Bronchial epithelial cell (primary cell): ENCODE data around the gene FGGY. TPM values are rescaled to one million over a fixed set of nuclear protein-coding genes. Genes with fewer than 3 reads are reported as not detected.

ENCODE experiments used
- DNase-seq: peaks from one replicate; pipeline ENCODE4 v3.0.0-alpha.2; 2010; ENCODE audit warnings: low read depth
- FAIRE-seq: peaks from 2 replicates; lab custom pipeline; 2011; peaks lifted over from hg19 to GRCh38; lab: Jason Lieb, UNC
- H3K27me3 ChIP-seq: 2 replicates; pipeline ENCODE4 v1.5.1; 2011; ENCODE audit warnings: low read length; ENCODE audit not compliant: control insufficient read depth, insufficient read depth
- H3K36me3 ChIP-seq: 2 replicates; pipeline ENCODE4 v1.5.1; 2011; ENCODE audit warnings: low read length; ENCODE audit not compliant: control insufficient read depth, insufficient read depth
- H3K4me3 ChIP-seq: 2 replicates; pipeline ENCODE4 v1.5.1; 2011; ENCODE audit warnings: mild to moderate bottlenecking, low read depth, low read length, control low read depth
- total RNA-seq: library from RNA; depleted of rRNA; stranded (reverse); fragments of >200 nt; gene quantifications from 2 replicates; pipeline ENCODE4 v1.2.1, GENCODE V29; 2014
- TF ChIP-seq, protein P1 (sequence below): IDR thresholded peaks from 2 replicates; pipeline ENCODE4 v1.5.1; 2011; ENCODE audit warnings: mild to moderate bottlenecking, moderate library complexity, low read length, control low read depth, inconsistent platforms; ENCODE audit not compliant: insufficient read depth, severe bottlenecking

FGGY gene
- total RNA-seq, 1 donor from 2014 or later = 20.0 TPM

DNA sequence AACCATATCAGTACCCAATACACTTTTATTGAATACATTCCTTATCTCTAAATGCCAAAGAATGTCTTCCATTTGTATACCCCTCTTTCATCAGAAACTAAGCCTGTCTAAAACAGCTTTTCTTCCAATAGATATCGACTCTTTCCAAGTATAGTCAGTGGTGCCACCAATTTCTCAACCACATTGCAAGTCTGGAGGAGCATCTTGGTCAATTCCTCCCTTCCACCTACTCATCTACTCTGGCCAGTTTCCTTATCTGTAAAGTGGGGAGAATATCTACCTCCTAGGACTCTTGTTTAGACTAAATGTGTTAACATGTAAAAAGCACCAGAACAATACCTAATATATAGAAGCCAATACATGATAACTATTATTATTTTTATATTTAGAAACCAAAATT, 28.5 kb upstream of the FGGY start:
- TF ChIP-seq, protein P1, sequence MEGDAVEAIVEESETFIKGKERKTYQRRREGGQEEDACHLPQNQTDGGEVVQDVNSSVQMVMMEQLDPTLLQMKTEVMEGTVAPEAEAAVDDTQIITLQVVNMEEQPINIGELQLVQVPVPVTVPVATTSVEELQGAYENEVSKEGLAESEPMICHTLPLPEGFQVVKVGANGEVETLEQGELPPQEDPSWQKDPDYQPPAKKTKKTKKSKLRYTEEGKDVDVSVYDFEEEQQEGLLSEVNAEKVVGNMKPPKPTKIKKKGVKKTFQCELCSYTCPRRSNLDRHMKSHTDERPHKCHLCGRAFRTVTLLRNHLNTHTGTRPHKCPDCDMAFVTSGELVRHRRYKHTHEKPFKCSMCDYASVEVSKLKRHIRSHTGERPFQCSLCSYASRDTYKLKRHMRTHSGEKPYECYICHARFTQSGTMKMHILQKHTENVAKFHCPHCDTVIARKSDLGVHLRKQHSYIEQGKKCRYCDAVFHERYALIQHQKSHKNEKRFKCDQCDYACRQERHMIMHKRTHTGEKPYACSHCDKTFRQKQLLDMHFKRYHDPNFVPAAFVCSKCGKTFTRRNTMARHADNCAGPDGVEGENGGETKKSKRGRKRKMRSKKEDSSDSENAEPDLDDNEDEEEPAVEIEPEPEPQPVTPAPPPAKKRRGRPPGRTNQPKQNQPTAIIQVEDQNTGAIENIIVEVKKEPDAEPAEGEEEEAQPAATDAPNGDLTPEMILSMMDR = no peak
- DNase-seq (no peak), FAIRE-seq (no peak)
- H3K4me3 ChIP-seq = no peak overlapping the region
- H3K27me3 ChIP-seq = no peaks in the 10 kb centered on the region
- no peaks in the 10 kb centered on the region for H3K36me3 ChIP-seq

DNA sequence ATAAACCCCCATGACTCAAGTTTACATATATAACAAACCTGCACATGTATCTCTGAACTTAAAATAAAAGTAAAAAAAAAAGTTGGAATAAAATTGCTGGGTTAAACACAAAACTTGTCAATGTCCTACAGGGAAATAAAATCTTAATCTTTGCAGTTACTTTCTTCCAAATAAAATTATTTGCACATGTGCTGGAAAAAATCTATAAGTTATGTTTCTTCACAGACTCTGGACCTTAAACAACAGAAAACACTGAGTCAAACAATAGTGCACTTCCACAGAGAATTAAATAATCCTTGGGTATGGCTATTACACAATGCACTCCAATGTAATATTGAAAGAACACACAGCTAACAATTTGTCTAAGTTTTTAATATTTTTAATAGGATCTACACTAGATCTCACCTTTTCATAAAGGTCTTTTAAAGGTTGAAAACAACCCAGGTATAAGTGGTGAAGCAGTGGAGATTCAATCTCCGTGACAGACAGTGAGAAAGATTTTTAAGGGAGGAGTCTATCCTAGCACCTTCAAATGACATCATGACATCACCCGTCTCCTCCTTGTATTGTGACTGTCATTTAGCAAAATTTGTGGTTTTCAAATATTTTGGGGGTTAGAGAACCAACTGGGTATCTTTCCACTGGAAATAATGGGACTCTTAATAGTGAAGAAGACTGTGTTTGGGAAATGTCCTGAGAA, 25.2 kb upstream of the FGGY start:
- FAIRE-seq = no peak
- TF ChIP-seq, protein P1 = no peak
- no peaks in the 10 kb centered on the region for H3K36me3 ChIP-seq
- no peak overlapping the region for H3K4me3 ChIP-seq
- H3K27me3 ChIP-seq = no peaks in the 10 kb centered on the region
- DNase-seq = no peak

DNA sequence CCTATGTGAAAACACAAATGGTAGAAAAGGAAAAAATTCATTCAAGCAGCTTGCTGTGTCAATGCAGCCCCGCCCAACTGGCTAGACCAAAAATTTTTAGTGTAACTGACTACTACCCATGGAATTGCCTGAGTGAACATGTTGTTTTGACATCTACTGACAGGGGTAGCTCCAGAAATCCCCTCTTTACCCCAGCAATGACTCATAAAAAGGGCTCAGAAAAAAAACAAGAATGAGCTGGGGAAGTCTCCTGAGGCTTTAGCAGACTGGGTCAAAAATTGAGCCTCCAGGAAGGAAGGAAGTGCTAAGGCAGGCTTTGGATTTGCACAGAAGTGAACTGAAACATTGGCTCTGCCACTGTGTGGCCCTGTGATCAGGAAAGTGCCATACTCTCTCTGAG, 24.4 kb upstream of the FGGY start:
- Histone ChIP-seq H3K36me3 (no peaks in the 10 kb centered on the region), H3K4me3 (no peak overlapping the region), H3K27me3 (no peaks in the 10 kb centered on the region)
- FAIRE-seq (no peak), DNase-seq (peak; percentile 74)
- TF ChIP-seq, protein P1 = no peak

DNA sequence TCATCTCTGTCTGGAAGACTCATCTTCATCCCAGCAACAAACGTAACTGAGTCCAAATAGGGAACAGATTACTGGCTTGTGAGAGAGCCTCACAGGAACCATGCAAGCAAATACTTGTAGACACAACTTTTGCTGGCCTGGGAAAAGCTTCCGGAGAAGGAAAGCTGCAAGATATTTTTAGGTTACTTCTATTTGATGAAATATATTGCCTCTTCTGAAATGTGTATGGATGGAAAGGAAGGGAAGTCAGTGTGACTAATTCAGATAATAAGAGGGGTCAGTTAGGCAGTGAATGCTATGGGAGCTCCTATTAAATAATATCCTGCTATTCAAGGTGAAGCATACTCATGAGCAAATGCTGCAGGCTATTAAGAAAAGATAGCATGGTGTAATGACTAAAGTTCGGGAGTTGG, 20.4 kb upstream of the FGGY start:
- no peak overlapping the region for H3K4me3 ChIP-seq
- TF ChIP-seq, protein P1 = no peak
- no peaks in the 10 kb centered on the region for H3K27me3 ChIP-seq
- H3K36me3 ChIP-seq = no peaks in the 10 kb centered on the region
- FAIRE-seq (no peak), DNase-seq (peak; percentile 35)

DNA sequence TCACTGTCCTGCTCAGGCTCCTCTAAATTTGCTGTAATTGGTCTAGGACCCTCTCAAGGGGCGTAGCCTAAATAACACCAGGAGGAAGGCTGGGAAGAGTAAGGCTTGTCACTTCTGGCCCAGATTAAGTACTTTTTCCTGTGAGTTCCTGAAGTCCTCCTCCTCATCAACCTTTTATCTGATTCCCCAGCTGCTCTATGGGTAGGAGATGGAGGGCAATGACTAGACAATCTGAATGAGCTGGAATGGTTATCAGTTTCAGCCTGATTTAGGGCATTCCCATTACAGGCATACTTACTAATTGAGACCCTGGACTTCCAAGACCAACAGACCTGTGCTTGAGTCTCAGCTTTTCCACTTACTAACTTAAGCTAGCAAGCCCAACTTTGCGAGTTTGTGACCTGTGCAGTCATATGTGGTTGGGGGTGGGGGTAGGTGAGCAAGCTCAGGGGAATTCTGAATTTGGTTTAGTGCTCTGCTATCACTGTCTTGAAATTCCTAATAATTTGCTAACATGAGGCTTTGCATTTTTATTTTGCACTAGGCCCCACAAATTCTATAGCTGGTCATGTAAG, 18.0 kb upstream of the FGGY start:
- Histone ChIP-seq H3K27me3 (no peaks in the 10 kb centered on the region), H3K4me3 (no peak overlapping the region), H3K36me3 (no peaks in the 10 kb centered on the region)
- FAIRE-seq (no peak), DNase-seq (no peak)
- TF ChIP-seq, protein P1 = no peak
